K562 (cell line): ENCODE results near the gene RALGAPA2. TPM values are rescaled to one million over a fixed set of nuclear protein-coding genes. Genes with fewer than 3 reads are reported as not detected.

Experiments used
- ATAC-seq: fragments of 200-7000 bp; cut with Tn5 transposase; 3 replicates; pipeline ENCODE4 v1.9.1; 2020; ENCODE audit warnings: moderate library complexity
- BruUV-seq: library from RNA; stranded (reverse); fragments of 400-500 nt; replicated peaks from 2 replicates; lab custom pipeline; 2021; lab: Mats Ljungman, UMichigan
- CTCF ChIA-PET: fragments of 300-600 bp; formaldehyde crosslinking; extraction: SDS; loops from one replicate; lab custom pipeline; 2021; ENCODE audit warnings: low intra/inter-chr PET ratio; lab: Yijun Ruan, JAX
- POLR2A ChIA-PET: fragments of 300-600, 350-650 bp; sonication (Branson Sonifier 250); formaldehyde crosslinking; extraction: SDS; loops from one replicate; lab custom pipeline; 2021; ENCODE audit warnings: antibody characterized with exemption, inconsistent platforms; lab: Yijun Ruan, JAX
- DNase-seq, 4 experiments: peaks; one replicate each; pipeline versions ENCODE4 v3.0.0 to v3.0.0-alpha.2; 2011 to 2018; ENCODE audit warnings: low spot score in 3 of 4, mixed read lengths in 3 of 4; ENCODE audit errors: extremely low read depth in 1 of 4
- FAIRE-seq: peaks from 2 replicates; lab custom pipeline; 2011; peaks lifted over from hg19 to GRCh38; lab: Jason Lieb, UNC
- H2AFZ ChIP-seq: 2 replicates; pipeline ENCODE4 v1.6.0; 2011; ENCODE audit warnings: low read depth, low read length, control low read depth, inconsistent platforms
- H3K27ac ChIP-seq: fragments of 200-600 bp; 3 replicates; pipeline ENCODE4 v1.8.0; 2011; ENCODE audit warnings: low read depth, mild to moderate bottlenecking, control low read depth, inconsistent platforms, low read length, moderate library complexity, mixed read lengths; ENCODE audit errors: extremely low read depth
- H3K27me3 ChIP-seq, 2 experiments: fragments of 300-600 bp in 1 of 2; 2 replicates in 1 of 2; 3 replicates in 1 of 2; pipeline versions ENCODE4 v1.6.0 to v1.8.0; 2011; ENCODE audit warnings: inconsistent platforms in 2 of 2, low read length in 2 of 2, mild to moderate bottlenecking in 1 of 2, mixed read lengths in 1 of 2, moderate library complexity in 1 of 2; ENCODE audit not compliant: control insufficient read depth in 2 of 2, insufficient read depth in 2 of 2
- H3K36me3 ChIP-seq: fragments of 300-600 bp; 3 replicates; pipeline ENCODE4 v1.8.0; 2011; ENCODE audit warnings: mild to moderate bottlenecking, low read length, inconsistent platforms; ENCODE audit not compliant: control insufficient read depth, insufficient read depth
- H3K4me1 ChIP-seq, 2 experiments: fragments of 200-600 bp in 1 of 2; replicated peaks in 1 of 2; 2 replicates in 1 of 2; 3 replicates in 1 of 2; pipeline versions ENCODE4 v1.5.1 to v1.8.0; 2011; ENCODE audit warnings: inconsistent platforms in 2 of 2, low read length in 2 of 2, mild to moderate bottlenecking in 1 of 2, mixed read lengths in 1 of 2, moderate library complexity in 1 of 2; ENCODE audit not compliant: control insufficient read depth in 2 of 2, insufficient read depth in 2 of 2
- H3K4me2 ChIP-seq: 2 replicates; pipeline ENCODE4 v1.6.1; 2011; ENCODE audit warnings: low read length, control low read depth, inconsistent platforms, mixed read lengths; ENCODE audit not compliant: insufficient read depth
- H3K4me3 ChIP-seq: fragments of 200-600 bp; sonication (generic), shearing (Covaris generic); 2 replicates; pipeline ENCODE4 v1.5.1; 2016; ENCODE audit warnings: control low read depth, inconsistent platforms
- H3K79me2 ChIP-seq: fragments of 200-600 bp; 3 replicates; pipeline ENCODE4 v1.8.0; 2011; ENCODE audit warnings: low read length, inconsistent platforms; ENCODE audit not compliant: control insufficient read depth, insufficient read depth
- H3K9ac ChIP-seq, 2 experiments: 2 replicates each; pipeline versions ENCODE4 v1.6.0 to v1.6.1; 2011; ENCODE audit warnings: low read depth in 2 of 2, low read length in 2 of 2, control low read depth in 1 of 2, inconsistent platforms in 1 of 2, mild to moderate bottlenecking in 1 of 2, mixed read lengths in 1 of 2; ENCODE audit not compliant: insufficient read depth in 1 of 2
- H3K9me1 ChIP-seq: one replicate; pipeline ENCODE4 v1.6.0; 2011; ENCODE audit warnings: inconsistent platforms, mild to moderate bottlenecking, low read length, moderate library complexity; ENCODE audit not compliant: control insufficient read depth, insufficient read depth
- H3K9me3 ChIP-seq: replicated peaks from 2 replicates; pipeline ENCODE4 v1.5.1; 2011; ENCODE audit warnings: low read depth, low read length, inconsistent platforms; ENCODE audit not compliant: control insufficient read depth, insufficient read depth
- H4K20me1 ChIP-seq: replicated peaks from 2 replicates; pipeline ENCODE4 v1.6.1; 2011; ENCODE audit warnings: low read length, inconsistent platforms, mixed read lengths; ENCODE audit not compliant: control insufficient read depth, insufficient read depth
- ATF1 ChIP-seq, 2 experiments: fragments of 450-650 bp in 1 of 2; IDR thresholded peaks; 2 replicates each; pipeline ENCODE4 v1.6.1; 2016; ENCODE audit warnings: missing compliant biosample characterization in 1 of 2, missing genetic modification characterization in 1 of 2
- CHD4 ChIP-seq: fragments of 200-600 bp; sonication (generic); IDR thresholded peaks from 3 replicates; pipeline ENCODE4 v1.6.1; 2012; ENCODE audit warnings: low read depth, mild to moderate bottlenecking, mixed read lengths, low read length, inconsistent platforms; ENCODE audit not compliant: insufficient read depth, insufficient replicate concordance, poor library complexity, severe bottlenecking
- DMBX1 ChIP-seq: fragments of 250-450 bp; sonication (Bioruptor Pico); IDR thresholded peaks from 2 replicates; pipeline ENCODE4 v1.8.0; 2022; ENCODE audit warnings: inconsistent platforms, mild to moderate bottlenecking, moderate library complexity, borderline replicate concordance
- FOXA3 ChIP-seq, 2 experiments: fragments of 450-650 bp in 1 of 2; sonication (generic) in 1 of 2; formaldehyde crosslinking; IDR thresholded peaks in 1 of 2; conservative IDR thresholded peaks in 1 of 2; 2 replicates each; pipeline versions ENCODE4 v1.4.0 to v1.8.0; 2020 to 2022; ENCODE audit warnings: mild to moderate bottlenecking in 2 of 2, missing genetic modification reagents in 1 of 2
- FOXK2 ChIP-seq, 2 experiments: fragments of 450-650 bp; IDR thresholded peaks in 1 of 2; conservative IDR thresholded peaks in 1 of 2; 2 replicates each; pipeline ENCODE4 v1.6.1; 2016; ENCODE audit warnings: low read depth in 2 of 2, mild to moderate bottlenecking in 1 of 2
- HOXB6 ChIP-seq: fragments of 250-450 bp; sonication (Bioruptor Pico); IDR thresholded peaks from 2 replicates; pipeline ENCODE4 v1.5.1; 2022; ENCODE audit warnings: mild to moderate bottlenecking, borderline replicate concordance
- MAFK ChIP-seq: IDR thresholded peaks from 2 replicates; pipeline ENCODE4 v1.6.1; 2011; ENCODE audit warnings: low read length, improper control_type of control experiment
- RBBP5 ChIP-seq: fragments of 200-600 bp; sonication (generic); IDR thresholded peaks from 2 replicates; pipeline ENCODE4 v1.6.1; 2012; ENCODE audit warnings: borderline replicate concordance, mild to moderate bottlenecking, low read length, control low read depth, inconsistent platforms; ENCODE audit not compliant: insufficient read depth, poor library complexity, severe bottlenecking
- ZNF12 ChIP-seq: sonication (generic); formaldehyde crosslinking; IDR thresholded peaks from 2 replicates; pipeline ENCODE4 v1.4.0; 2020; ENCODE audit warnings: mild to moderate bottlenecking, missing genetic modification reagents
- ZNF583 ChIP-seq: fragments of 250-450 bp; sonication (Bioruptor Pico); IDR thresholded peaks from 2 replicates; pipeline ENCODE4 v1.4.0; 2020
- ZNF764 ChIP-seq: fragments of 250-450 bp; sonication (Bioruptor Pico); IDR thresholded peaks from 2 replicates; pipeline ENCODE4 v1.4.0; 2020; ENCODE audit warnings: low read depth, mild to moderate bottlenecking, moderate library complexity
- in situ Hi-C: fragments of 300-500 bp; cut with MboI; formaldehyde crosslinking; loops from 4 replicates; pipeline ENCODE4 v1.15.0; 2018; ENCODE audit warnings: inconsistent platforms, mixed read lengths
- intact Hi-C: fragments of 100-400 bp; cut with micrococcal nuclease; formaldehyde crosslinking; loops from 2 replicates; pipeline ENCODE4 v1.14.2; 2022
- polyA plus RNA-seq, 8 experiments: library from polyadenylated mRNA; depleted of rRNA in 4 of 8; stranded (reverse) in 5 of 8; unstranded in 3 of 8; fragments of >200 nt; fragmentation: Nextera tagmentation in 2 of 8; fragmentation: Illumina TruSeq in 1 of 8; extraction: Ambion mirVana in 2 of 8; extraction: Trizol in 1 of 8; gene quantifications; 2 replicates each; pipeline versions ENCODE4 v1.2.1 to v1.2.3, GENCODE V29; 2011 to 2014; ENCODE audit warnings: inconsistent platforms in 1 of 8, missing spikeins in 1 of 8
- total RNA-seq, 7 experiments: library from RNA; depleted of rRNA in 6 of 7; stranded (reverse); fragments of >200 nt in 6 of 7; fragmentation: Illumina TruSeq in 2 of 7; extraction: Trizol in 2 of 7; gene quantifications; 2 replicates each; pipeline versions ENCODE4 v1.2.1 to v1.2.3, GENCODE V29; 2011 to 2021; ENCODE audit warnings: low replicate concordance in 1 of 7
- TF ChIP-seq, protein P1 (sequence below): sonication (generic); formaldehyde crosslinking; IDR thresholded peaks from 2 replicates; pipeline ENCODE4 v1.8.0; 2022; ENCODE audit warnings: missing genetic modification reagents, mild to moderate bottlenecking, moderate library complexity, borderline replicate concordance
- TF ChIP-seq, protein P2 (sequence below): sonication (generic); formaldehyde crosslinking; IDR thresholded peaks from 2 replicates; pipeline ENCODE4 v1.8.0; 2023; ENCODE audit warnings: missing genetic modification reagents, mild to moderate bottlenecking, borderline replicate concordance
- TF ChIP-seq, protein P3 (sequence below): sonication (generic); formaldehyde crosslinking; IDR thresholded peaks from 2 replicates; pipeline ENCODE4 v1.8.1; 2023; ENCODE audit warnings: mild to moderate bottlenecking, missing genetic modification reagents

RALGAPA2 gene
- total and polyA plus RNA-seq, 9 of the 15 experiments (the other 6 are each of a cell fraction or from before 2014, with no cell fraction given), result 0.35 to 2.7 (median 1.4) TPM

DNA sequence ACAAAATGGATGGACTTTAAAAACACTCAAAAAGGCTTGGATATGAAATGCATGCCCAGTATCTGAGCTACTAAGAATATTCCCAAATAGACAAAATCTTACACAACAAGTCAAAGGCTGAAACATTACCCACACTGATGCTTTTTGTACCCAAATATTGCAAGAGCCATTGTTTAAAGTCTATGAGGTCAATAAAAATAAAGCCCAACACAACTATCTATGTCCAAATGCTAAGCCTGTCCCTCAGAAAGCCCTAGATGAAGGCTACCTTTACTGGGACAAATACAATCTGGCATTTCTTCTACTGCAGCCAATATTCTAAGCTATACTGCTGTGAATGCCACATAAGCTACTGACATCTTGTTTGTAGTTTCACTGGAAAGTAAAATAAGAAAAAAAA, 54.3 kb downstream of the RALGAPA2 start:
- no peak overlapping the region for H3K4me3 ChIP-seq
- intact Hi-C loops (no loop called here), in situ Hi-C loops (no loop called here)
- no peak for DNase-seq
- no peak overlapping the region for H3K27ac ChIP-seq
- no peaks in the 10 kb centered on the region for H3K4me1 ChIP-seq
- no peak overlapping the region for H3K9ac ChIP-seq
- ChIA-PET POLR2A (no interaction called here), CTCF (no interaction called here)
- H3K36me3 ChIP-seq, result no peaks in the 10 kb centered on the region
- no peak for FAIRE-seq
- TF ChIP-seq FOXK2 (conservative IDR thresholded peaks at IDR 0.05 in 1 of 2, IDR thresholded peaks at IDR 0.05 in 1 of 2; ENCODE audit: low read depth in 2 of 2) (no peak), ZNF583 (CRISPR knock-in tag) (no peak), CHD4 (no peak), RBBP5 (no peak), FOXA3 (CRISPR knock-in tag; conservative IDR thresholded peaks at IDR 0.05 in 1 of 2, IDR thresholded peaks at IDR 0.05 in 1 of 2) (no peak), DMBX1 (no peak), ZNF764 (CRISPR knock-in tag) (no peak), ZNF12 (CRISPR knock-in tag) (no peak), MAFK (no peak), HOXB6 (CRISPR knock-in tag) (no peak), ATF1 (CRISPR knock-in tag; IDR thresholded peaks at IDR 0.05) (no peak), ATF1 (tag; IDR thresholded peaks at IDR 0.05) (no peak)
- TF ChIP-seq, protein P1, sequence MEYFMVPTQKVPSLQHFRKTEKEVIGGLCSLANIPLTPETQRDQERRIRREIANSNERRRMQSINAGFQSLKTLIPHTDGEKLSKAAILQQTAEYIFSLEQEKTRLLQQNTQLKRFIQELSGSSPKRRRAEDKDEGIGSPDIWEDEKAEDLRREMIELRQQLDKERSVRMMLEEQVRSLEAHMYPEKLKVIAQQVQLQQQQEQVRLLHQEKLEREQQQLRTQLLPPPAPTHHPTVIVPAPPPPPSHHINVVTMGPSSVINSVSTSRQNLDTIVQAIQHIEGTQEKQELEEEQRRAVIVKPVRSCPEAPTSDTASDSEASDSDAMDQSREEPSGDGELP, result no peak
- TF ChIP-seq, protein P2, sequence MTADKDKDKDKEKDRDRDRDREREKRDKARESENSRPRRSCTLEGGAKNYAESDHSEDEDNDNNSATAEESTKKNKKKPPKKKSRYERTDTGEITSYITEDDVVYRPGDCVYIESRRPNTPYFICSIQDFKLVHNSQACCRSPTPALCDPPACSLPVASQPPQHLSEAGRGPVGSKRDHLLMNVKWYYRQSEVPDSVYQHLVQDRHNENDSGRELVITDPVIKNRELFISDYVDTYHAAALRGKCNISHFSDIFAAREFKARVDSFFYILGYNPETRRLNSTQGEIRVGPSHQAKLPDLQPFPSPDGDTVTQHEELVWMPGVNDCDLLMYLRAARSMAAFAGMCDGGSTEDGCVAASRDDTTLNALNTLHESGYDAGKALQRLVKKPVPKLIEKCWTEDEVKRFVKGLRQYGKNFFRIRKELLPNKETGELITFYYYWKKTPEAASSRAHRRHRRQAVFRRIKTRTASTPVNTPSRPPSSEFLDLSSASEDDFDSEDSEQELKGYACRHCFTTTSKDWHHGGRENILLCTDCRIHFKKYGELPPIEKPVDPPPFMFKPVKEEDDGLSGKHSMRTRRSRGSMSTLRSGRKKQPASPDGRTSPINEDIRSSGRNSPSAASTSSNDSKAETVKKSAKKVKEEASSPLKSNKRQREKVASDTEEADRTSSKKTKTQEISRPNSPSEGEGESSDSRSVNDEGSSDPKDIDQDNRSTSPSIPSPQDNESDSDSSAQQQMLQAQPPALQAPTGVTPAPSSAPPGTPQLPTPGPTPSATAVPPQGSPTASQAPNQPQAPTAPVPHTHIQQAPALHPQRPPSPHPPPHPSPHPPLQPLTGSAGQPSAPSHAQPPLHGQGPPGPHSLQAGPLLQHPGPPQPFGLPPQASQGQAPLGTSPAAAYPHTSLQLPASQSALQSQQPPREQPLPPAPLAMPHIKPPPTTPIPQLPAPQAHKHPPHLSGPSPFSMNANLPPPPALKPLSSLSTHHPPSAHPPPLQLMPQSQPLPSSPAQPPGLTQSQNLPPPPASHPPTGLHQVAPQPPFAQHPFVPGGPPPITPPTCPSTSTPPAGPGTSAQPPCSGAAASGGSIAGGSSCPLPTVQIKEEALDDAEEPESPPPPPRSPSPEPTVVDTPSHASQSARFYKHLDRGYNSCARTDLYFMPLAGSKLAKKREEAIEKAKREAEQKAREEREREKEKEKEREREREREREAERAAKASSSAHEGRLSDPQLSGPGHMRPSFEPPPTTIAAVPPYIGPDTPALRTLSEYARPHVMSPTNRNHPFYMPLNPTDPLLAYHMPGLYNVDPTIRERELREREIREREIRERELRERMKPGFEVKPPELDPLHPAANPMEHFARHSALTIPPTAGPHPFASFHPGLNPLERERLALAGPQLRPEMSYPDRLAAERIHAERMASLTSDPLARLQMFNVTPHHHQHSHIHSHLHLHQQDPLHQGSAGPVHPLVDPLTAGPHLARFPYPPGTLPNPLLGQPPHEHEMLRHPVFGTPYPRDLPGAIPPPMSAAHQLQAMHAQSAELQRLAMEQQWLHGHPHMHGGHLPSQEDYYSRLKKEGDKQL, result no peak
- TF ChIP-seq, protein P3, sequence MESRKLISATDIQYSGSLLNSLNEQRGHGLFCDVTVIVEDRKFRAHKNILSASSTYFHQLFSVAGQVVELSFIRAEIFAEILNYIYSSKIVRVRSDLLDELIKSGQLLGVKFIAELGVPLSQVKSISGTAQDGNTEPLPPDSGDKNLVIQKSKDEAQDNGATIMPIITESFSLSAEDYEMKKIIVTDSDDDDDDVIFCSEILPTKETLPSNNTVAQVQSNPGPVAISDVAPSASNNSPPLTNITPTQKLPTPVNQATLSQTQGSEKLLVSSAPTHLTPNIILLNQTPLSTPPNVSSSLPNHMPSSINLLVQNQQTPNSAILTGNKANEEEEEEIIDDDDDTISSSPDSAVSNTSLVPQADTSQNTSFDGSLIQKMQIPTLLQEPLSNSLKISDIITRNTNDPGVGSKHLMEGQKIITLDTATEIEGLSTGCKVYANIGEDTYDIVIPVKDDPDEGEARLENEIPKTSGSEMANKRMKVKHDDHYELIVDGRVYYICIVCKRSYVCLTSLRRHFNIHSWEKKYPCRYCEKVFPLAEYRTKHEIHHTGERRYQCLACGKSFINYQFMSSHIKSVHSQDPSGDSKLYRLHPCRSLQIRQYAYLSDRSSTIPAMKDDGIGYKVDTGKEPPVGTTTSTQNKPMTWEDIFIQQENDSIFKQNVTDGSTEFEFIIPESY (CRISPR knock-in tag), result no peak
- no peaks in the 10 kb centered on the region for H3K9me1 ChIP-seq
- no peak for ATAC-seq
- H3K9me3 ChIP-seq, result no peaks in the 10 kb centered on the region
- no peaks in the 10 kb centered on the region; the same call in 1 of the 2 replicates for H4K20me1 ChIP-seq
- BruUV-seq, result no TSS peak
- no peak overlapping the region for H2AFZ ChIP-seq
- no peak overlapping the region for H3K4me2 ChIP-seq
- H3K27me3 ChIP-seq, result no peaks in the 10 kb centered on the region
- no peaks in the 10 kb centered on the region for H3K79me2 ChIP-seq
